ENCODE data around the gene NUP93.

The NUP93 gene

DNA sequence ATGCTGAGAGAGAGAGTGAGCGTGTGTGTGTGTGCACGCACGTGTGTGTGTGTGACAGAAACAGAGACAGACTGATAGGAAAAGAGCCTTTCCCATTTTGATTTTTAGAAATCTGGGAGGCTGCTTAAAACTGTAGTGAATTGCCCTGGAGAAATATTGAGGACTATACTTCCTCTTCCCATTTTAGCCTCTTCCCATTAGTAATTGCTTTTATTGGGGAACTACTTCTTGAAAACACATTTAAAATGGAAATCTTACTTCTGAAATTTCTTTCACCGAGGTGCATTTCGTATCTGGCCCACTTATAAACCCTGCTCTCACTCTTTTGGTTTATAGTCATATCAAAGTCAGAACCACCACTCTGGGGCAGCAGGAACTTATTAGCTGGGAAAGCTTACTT is 47.1 kb downstream of the NUP93 start:
- Histone ChIP-seq H3K27ac (ENCODE audit: low read length) (no peak overlapping the region), H3K4me2 (ENCODE audit: low read depth, low read length) (no peak overlapping the region)

DNA sequence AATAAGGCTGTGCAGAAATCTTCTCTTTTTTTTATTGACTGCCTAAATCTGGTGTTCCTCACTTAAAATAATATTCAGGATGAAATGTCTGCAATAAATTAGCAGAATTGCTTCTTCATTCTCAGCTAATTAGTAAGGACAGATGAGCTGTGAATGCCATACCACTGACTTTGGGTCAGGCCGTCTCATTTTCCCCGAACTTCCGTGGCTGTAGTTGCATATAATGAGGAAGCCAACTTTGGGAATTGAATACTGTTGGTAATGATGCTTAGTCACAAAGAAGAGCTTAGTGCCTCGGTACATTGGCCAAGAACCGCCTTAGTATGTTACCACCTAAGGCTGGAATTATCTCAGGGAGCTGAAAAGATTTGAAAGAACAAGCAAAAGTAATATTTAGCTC is 47.6 kb downstream of the NUP93 start:
- Histone ChIP-seq H3K4me2 (ENCODE audit: low read depth, low read length) (no peak overlapping the region), H3F3A (ENCODE audit: insufficient read depth, low read length) (no peaks in the 10 kb centered on the region), H3K9me2 (replicated peaks; ENCODE audit: insufficient read depth, low read length) (no peaks in the 10 kb centered on the region), H3K27ac (ENCODE audit: low read length) (no peak overlapping the region), H3K36me3 (replicated peaks; ENCODE audit: insufficient read depth, low read length) (no peaks in the 10 kb centered on the region), H3K27me3 (replicated peaks; ENCODE audit: insufficient read depth, low read length) (no peaks in the 10 kb centered on the region), H3K79me2 (ENCODE audit: low read length) (peaks cover 28% of the 10 kb centered on the region), H3K4me1 (ENCODE audit: low read length) (0 out of 2 replicates have a peak, but pooled peaks cover 5% of the 10 kb centered on the region), H2AFZ (ENCODE audit: low read length) (no peak overlapping the region), H3K4me3 (ENCODE audit: low read length) (no peak overlapping the region), H3K9me3 (replicated peaks; ENCODE audit: insufficient read depth, low read length) (no peaks in the 10 kb centered on the region), H4K20me1 (ENCODE audit: insufficient read depth, low read length) (no peaks in the 10 kb centered on the region), H3K9ac (ENCODE audit: low read length) (no peak overlapping the region)
- no peak for DNase-seq
- TF ChIP-seq EZH2phosphoT487 (IDR thresholded peaks at IDR 0.05; ENCODE audit: low read length) = no peak
- no peak for TF ChIP-seq EZH2 (optimal IDR thresholded peaks at IDR 0.05; ENCODE audit: low read depth, low read length)
- TF ChIP-seq, protein P1, sequence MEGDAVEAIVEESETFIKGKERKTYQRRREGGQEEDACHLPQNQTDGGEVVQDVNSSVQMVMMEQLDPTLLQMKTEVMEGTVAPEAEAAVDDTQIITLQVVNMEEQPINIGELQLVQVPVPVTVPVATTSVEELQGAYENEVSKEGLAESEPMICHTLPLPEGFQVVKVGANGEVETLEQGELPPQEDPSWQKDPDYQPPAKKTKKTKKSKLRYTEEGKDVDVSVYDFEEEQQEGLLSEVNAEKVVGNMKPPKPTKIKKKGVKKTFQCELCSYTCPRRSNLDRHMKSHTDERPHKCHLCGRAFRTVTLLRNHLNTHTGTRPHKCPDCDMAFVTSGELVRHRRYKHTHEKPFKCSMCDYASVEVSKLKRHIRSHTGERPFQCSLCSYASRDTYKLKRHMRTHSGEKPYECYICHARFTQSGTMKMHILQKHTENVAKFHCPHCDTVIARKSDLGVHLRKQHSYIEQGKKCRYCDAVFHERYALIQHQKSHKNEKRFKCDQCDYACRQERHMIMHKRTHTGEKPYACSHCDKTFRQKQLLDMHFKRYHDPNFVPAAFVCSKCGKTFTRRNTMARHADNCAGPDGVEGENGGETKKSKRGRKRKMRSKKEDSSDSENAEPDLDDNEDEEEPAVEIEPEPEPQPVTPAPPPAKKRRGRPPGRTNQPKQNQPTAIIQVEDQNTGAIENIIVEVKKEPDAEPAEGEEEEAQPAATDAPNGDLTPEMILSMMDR (IDR thresholded peaks at IDR 0.05; ENCODE audit: low read length) = no peak

More for the DNA sequence above, 47.1 kb downstream of the NUP93 start:
- Histone ChIP-seq H3K9me2 (replicated peaks; ENCODE audit: insufficient read depth, low read length) (no peaks in the 10 kb centered on the region), H3K9ac (ENCODE audit: low read length) (no peak overlapping the region), H3K4me1 (ENCODE audit: low read length) (0 out of 2 replicates have a peak, but pooled peaks cover 7% of the 10 kb centered on the region), H3K27me3 (replicated peaks; ENCODE audit: insufficient read depth, low read length) (no peaks in the 10 kb centered on the region), H3K9me3 (replicated peaks; ENCODE audit: insufficient read depth, low read length) (no peaks in the 10 kb centered on the region), H3F3A (ENCODE audit: insufficient read depth, low read length) (no peaks in the 10 kb centered on the region), H4K20me1 (ENCODE audit: insufficient read depth, low read length) (no peaks in the 10 kb centered on the region), H3K4me3 (ENCODE audit: low read length) (no peak overlapping the region), H3K79me2 (ENCODE audit: low read length) (peaks cover 28% of the 10 kb centered on the region), H3K36me3 (replicated peaks; ENCODE audit: insufficient read depth, low read length) (no peaks in the 10 kb centered on the region), H2AFZ (ENCODE audit: low read length) (no peak overlapping the region)
- TF ChIP-seq EZH2 (optimal IDR thresholded peaks at IDR 0.05; ENCODE audit: low read depth, low read length) = no peak
- TF ChIP-seq EZH2phosphoT487 (IDR thresholded peaks at IDR 0.05; ENCODE audit: low read length) = no peak
- TF ChIP-seq, protein P1 (IDR thresholded peaks at IDR 0.05; ENCODE audit: low read length) = no peak
- no peak for DNase-seq

DNA sequence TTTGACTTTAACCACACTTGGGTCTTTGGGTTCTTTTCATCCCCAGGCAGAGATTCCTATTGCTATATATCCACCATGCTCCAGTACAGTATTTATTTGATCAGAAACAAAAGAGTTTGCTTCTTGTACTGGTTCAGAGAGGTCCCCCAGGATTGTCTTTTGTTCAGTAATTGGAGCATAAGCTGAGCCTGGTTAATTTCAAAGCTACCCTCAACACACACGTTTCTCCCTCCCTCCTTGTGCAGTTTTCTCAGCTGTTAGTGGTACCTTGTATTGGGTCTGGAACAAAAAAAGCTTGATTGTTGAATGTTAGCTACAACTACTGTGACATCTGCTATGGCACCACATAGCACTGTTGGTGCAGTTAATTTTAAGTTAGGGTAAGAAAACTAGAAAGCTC is 50.0 kb downstream of the NUP93 start:
- no peak for DNase-seq
- no peak for TF ChIP-seq EZH2 (optimal IDR thresholded peaks at IDR 0.05; ENCODE audit: low read depth, low read length)
- TF ChIP-seq, protein P1 (IDR thresholded peaks at IDR 0.05; ENCODE audit: low read length) = no peak
- TF ChIP-seq EZH2phosphoT487 (IDR thresholded peaks at IDR 0.05; ENCODE audit: low read length) = no peak
- H3K79me2 ChIP-seq (ENCODE audit: low read length) = peaks cover 30% of the 10 kb centered on the region
- H3K27ac ChIP-seq (ENCODE audit: low read length) = no peak overlapping the region
- no peaks in the 10 kb centered on the region for H3K27me3 ChIP-seq (replicated peaks; ENCODE audit: insufficient read depth, low read length)
- H3F3A ChIP-seq (ENCODE audit: insufficient read depth, low read length) = no peaks in the 10 kb centered on the region
- no peak overlapping the region for H2AFZ ChIP-seq (ENCODE audit: low read length)
- 0 out of 2 replicates have a peak, but pooled peaks cover 5% of the 10 kb centered on the region for H3K4me1 ChIP-seq (ENCODE audit: low read length)
- H3K36me3 ChIP-seq (replicated peaks; ENCODE audit: insufficient read depth, low read length) = no peaks in the 10 kb centered on the region
- no peak overlapping the region for H3K4me3 ChIP-seq (ENCODE audit: low read length)
- no peak overlapping the region for H3K4me2 ChIP-seq (ENCODE audit: low read depth, low read length)
- no peaks in the 10 kb centered on the region for H4K20me1 ChIP-seq (ENCODE audit: insufficient read depth, low read length)
- no peaks in the 10 kb centered on the region for H3K9me3 ChIP-seq (replicated peaks; ENCODE audit: insufficient read depth, low read length)
- H3K9ac ChIP-seq (ENCODE audit: low read length) = no peak overlapping the region
- H3K9me2 ChIP-seq (replicated peaks; ENCODE audit: insufficient read depth, low read length) = no peaks in the 10 kb centered on the region

Measured in MM.1S (cell line).